GM15510 (cell line): ENCODE data around the gene TRAF7.

Source experiments
- POLR2A ChIP-seq: IDR thresholded peaks from 3 replicates; pipeline ENCODE4 v1.6.1; 2011; ENCODE audit warnings: borderline replicate concordance; ENCODE audit not compliant: insufficient read length; ENCODE audit errors: extremely low read depth

Gene TRAF7

GRCh38 chr16:2213817-2214718 lies 58.5 kb downstream of the TRAF7 start:
- TF ChIP-seq POLR2A = no peak

- TF ChIP-seq POLR2A = no peak
Observed at GRCh38 chr16:2214719-2214968, 59.1 kb downstream of the TRAF7 start, which contains the start of gene PGP. PGP (minus strand) TSS chr16:2214840; CDS start chr16:2214777, 63 bp downstream.

GRCh38 chr16:2216330-2216729 lies 60.7 kb downstream of the TRAF7 start:
- no peak for TF ChIP-seq POLR2A

GRCh38 chr16:2223221-2223941 lies 67.8 kb downstream of the TRAF7 start, which contains the start of gene E4F1:
E4F1 (plus strand) TSS chr16:2223591; CDS start chr16:2223614, 23 bp downstream.
- peak; percentile 98 for TF ChIP-seq POLR2A

DNA sequence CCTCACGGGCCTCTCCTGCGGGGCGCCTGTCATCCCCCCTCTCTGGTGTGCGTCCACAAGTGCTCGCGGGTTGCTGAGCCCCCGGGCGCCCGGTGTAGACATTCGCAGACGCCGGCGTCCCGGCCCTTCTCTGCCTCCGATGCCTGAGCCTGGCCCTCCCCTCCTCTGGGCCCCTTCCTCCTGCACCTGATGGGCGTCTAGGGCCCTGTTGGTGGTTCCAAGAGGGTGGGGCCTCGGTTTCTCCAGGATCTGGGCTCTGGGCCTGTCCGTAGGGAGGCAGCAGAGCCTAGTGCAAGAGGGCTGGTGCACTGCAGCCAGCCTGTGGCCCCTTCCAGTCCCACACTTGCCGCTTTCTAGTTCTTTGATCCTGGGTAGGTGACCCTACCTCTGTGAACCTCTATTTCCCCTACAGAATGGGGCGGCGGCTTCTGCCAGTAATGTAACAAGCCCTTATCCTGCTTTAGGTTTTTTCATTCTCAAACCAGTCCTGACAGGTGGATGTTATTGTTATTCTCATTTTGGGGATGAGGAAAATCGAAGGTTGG lies 68.4 kb downstream of the TRAF7 start:
- TF ChIP-seq POLR2A = no peak

GRCh38 chr16:2226245-2226793 lies 70.7 kb downstream of the TRAF7 start:
- TF ChIP-seq POLR2A = no peak

GRCh38 chr16:2226918-2227317 lies 71.3 kb downstream of the TRAF7 start:
- TF ChIP-seq POLR2A = no peak
